Caco-2 (cell line): ENCODE data around the gene WDR27. TPM values are rescaled to one million over a fixed set of nuclear protein-coding genes. Genes with fewer than 3 reads are reported as not detected.

Source experiments
- BruUV-seq: library from RNA; stranded (reverse); fragments of 400-500 nt; replicated peaks from 2 replicates; lab custom pipeline; 2021; lab: Mats Ljungman, UMichigan
- CTCF ChIA-PET: fragments of 300-600 bp; sonication (Branson Sonifier 250); formaldehyde crosslinking; loops from one replicate; lab custom pipeline; 2022; ENCODE audit warnings: antibody characterized with exemption; lab: Charles Lee
- POLR2A ChIA-PET: fragments of 300-600 bp; sonication (Branson Sonifier 250); formaldehyde crosslinking; loops from one replicate; lab custom pipeline; 2022; ENCODE audit warnings: antibody characterized with exemption; lab: Charles Lee
- DNase-seq, 2 experiments: peaks; one replicate each; pipeline versions ENCODE4 v3.0.0 to v3.0.0-alpha.2; 2020 to 2022
- H3K27me3 ChIP-seq: replicated peaks from 2 replicates; pipeline ENCODE4 v1.6.0; 2011; ENCODE audit warnings: low read length; ENCODE audit not compliant: control insufficient read depth, insufficient read depth
- H3K36me3 ChIP-seq: 2 replicates; pipeline ENCODE4 v1.5.1; 2011; ENCODE audit warnings: low read length; ENCODE audit not compliant: control insufficient read depth, insufficient read depth
- H3K4me1 ChIP-seq: fragments of 250-450 bp; sonication (Bioruptor Pico); 2 replicates; pipeline ENCODE4 v1.5.1; 2020; ENCODE audit warnings: mild to moderate bottlenecking
- H3K4me3 ChIP-seq: 2 replicates; pipeline ENCODE4 v1.5.1; 2011; ENCODE audit warnings: low read depth, mild to moderate bottlenecking, control low read depth, low read length
- H3K9me3 ChIP-seq: fragments of 250-450 bp; sonication (Bioruptor Pico); 2 replicates; pipeline ENCODE4 v1.5.1; 2020; ENCODE audit warnings: mild to moderate bottlenecking, moderate library complexity
- H3K27ac Mint-ChIP-seq: one replicate; pipeline ENCODE4 v1.8.0; 2022; ENCODE audit warnings: mixed read lengths; ENCODE audit not compliant: unreplicated experiment
- H3K27me3 Mint-ChIP-seq: one replicate; pipeline ENCODE4 v1.8.0; 2022; ENCODE audit warnings: mixed read lengths; ENCODE audit not compliant: insufficient read depth, unreplicated experiment
- H3K36me3 Mint-ChIP-seq: one replicate; pipeline ENCODE4 v1.8.0; 2022; ENCODE audit warnings: mild to moderate bottlenecking, mixed read lengths; ENCODE audit not compliant: insufficient read depth, unreplicated experiment
- H3K4me1 Mint-ChIP-seq: one replicate; pipeline ENCODE4 v1.8.0; 2022; ENCODE audit warnings: low read depth, mixed read lengths; ENCODE audit not compliant: unreplicated experiment
- H3K4me3 Mint-ChIP-seq: one replicate; pipeline ENCODE4 v1.8.0; 2022; ENCODE audit warnings: mild to moderate bottlenecking, moderate library complexity, mixed read lengths; ENCODE audit not compliant: unreplicated experiment
- H3K9me3 Mint-ChIP-seq: one replicate; pipeline ENCODE4 v1.8.0; 2022; ENCODE audit warnings: mixed read lengths; ENCODE audit not compliant: unreplicated experiment
- CTCF ChIP-seq, 2 experiments: fragments of 200-600 bp in 1 of 2; IDR thresholded peaks; 1 replicate in 1 of 2; 2 replicates in 1 of 2; pipeline versions ENCODE4 v1.5.1 to v1.8.0; 2011 to 2022; ENCODE audit warnings: antibody characterized with exemption in 1 of 2, control low read depth in 1 of 2, inconsistent platforms in 1 of 2, low read depth in 1 of 2, low read length in 1 of 2, mild to moderate bottlenecking in 1 of 2, moderate library complexity in 1 of 2; ENCODE audit not compliant: insufficient read depth in 1 of 2, severe bottlenecking in 1 of 2, unreplicated experiment in 1 of 2
- intact Hi-C: fragments of 100-400 bp; cut with micrococcal nuclease; formaldehyde crosslinking; loops from one replicate; pipeline ENCODE4 v1.10.0; 2022; ENCODE audit not compliant: unreplicated experiment
- total RNA-seq: library from RNA; stranded (reverse); gene quantifications from 2 replicates; pipeline ENCODE4 v1.2.3, GENCODE V29; 2022

WDR27 gene
- total RNA-seq, 1 experiment from 2014 or later = 62.9 TPM

- H3K9me3 ChIP-seq = peaks cover 10% of the 10 kb centered on the region; the same call in 1 of the 2 replicates
- Mint-ChIP-seq H3K4me1 (peaks cover 16% of the 10 kb centered on the region), H3K9me3 (no peaks in the 10 kb centered on the region), H3K27ac (no peak overlapping the region), H3K4me3 (no peak overlapping the region), H3K27me3 (no peaks in the 10 kb centered on the region), H3K36me3 (peaks cover 23% of the 10 kb centered on the region)
- peaks cover 5% of the 10 kb centered on the region for H3K36me3 ChIP-seq
- DNase-seq = no peak
- H3K4me1 ChIP-seq = peaks cover 23% of the 10 kb centered on the region
- CTCF ChIA-PET = no interaction called here
- H3K27me3 ChIP-seq = no peaks in the 10 kb centered on the region
- POLR2A ChIA-PET = no interaction called here
- H3K4me3 ChIP-seq = no peak overlapping the region
- BruUV-seq = no TSS peak
- TF ChIP-seq CTCF (IDR thresholded peaks at IDR 0.05; ENCODE audit: insufficient read depth in 1 of 2, low read depth in 1 of 2, low read length in 1 of 2, severe bottlenecking in 1 of 2, unreplicated experiment in 1 of 2) = no peak
- intact Hi-C loops = no loop called here
These were observed 77.9 kb downstream of the WDR27 start for GRCh38 chr6:169623975-169624374.

GRCh38 chr6:169623343-169623742 lies 78.5 kb downstream of the WDR27 start:
- H3K4me3 ChIP-seq = no peak overlapping the region
- ChIA-PET POLR2A (no interaction called here), CTCF (no interaction called here)
- H3K4me1 ChIP-seq = peaks cover 24% of the 10 kb centered on the region
- no peaks in the 10 kb centered on the region for H3K27me3 ChIP-seq
- Mint-ChIP-seq H3K4me1 (peaks cover 16% of the 10 kb centered on the region), H3K27me3 (no peaks in the 10 kb centered on the region), H3K27ac (no peak overlapping the region), H3K9me3 (no peaks in the 10 kb centered on the region), H3K4me3 (no peak overlapping the region), H3K36me3 (peaks cover 23% of the 10 kb centered on the region)
- BruUV-seq = no TSS peak
- DNase-seq = no peak
- intact Hi-C loops = no loop called here
- H3K36me3 ChIP-seq = peaks cover 5% of the 10 kb centered on the region
- TF ChIP-seq CTCF (IDR thresholded peaks at IDR 0.05; ENCODE audit: insufficient read depth in 1 of 2, low read depth in 1 of 2, low read length in 1 of 2, severe bottlenecking in 1 of 2, unreplicated experiment in 1 of 2) = no peak
- H3K9me3 ChIP-seq = peaks cover 10% of the 10 kb centered on the region; the same call in 1 of the 2 replicates

DNA sequence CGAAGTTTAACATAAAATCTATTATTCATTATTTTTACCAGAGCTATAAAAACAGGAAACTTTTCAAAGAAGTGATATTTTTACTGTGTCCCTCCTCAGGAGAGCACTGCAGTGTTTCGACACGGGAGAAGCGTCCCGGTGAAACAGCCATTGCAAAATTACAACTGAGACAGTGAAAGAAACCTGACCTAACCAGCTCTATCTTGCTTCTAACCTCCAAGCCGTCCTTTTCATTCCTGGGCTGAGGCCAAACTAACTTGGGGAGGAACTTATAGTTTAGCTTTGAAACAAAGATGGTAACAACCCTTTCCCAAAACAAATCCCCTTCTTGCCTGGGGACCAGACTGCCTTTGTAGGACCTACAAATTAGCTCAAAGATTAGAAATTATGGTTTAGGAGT lies 79.2 kb downstream of the WDR27 start:
- DNase-seq = no peak
- no peak for TF ChIP-seq CTCF (IDR thresholded peaks at IDR 0.05; ENCODE audit: insufficient read depth in 1 of 2, low read depth in 1 of 2, low read length in 1 of 2, severe bottlenecking in 1 of 2, unreplicated experiment in 1 of 2)
- intact Hi-C loops = no loop called here
- no TSS peak for BruUV-seq
- Mint-ChIP-seq H3K27ac (no peak overlapping the region), H3K9me3 (no peaks in the 10 kb centered on the region), H3K4me3 (no peak overlapping the region), H3K36me3 (peaks cover 23% of the 10 kb centered on the region), H3K27me3 (no peaks in the 10 kb centered on the region), H3K4me1 (peaks cover 16% of the 10 kb centered on the region)
- POLR2A ChIA-PET = no interaction called here
- no peaks in the 10 kb centered on the region for H3K27me3 ChIP-seq
- peaks cover 24% of the 10 kb centered on the region for H3K4me1 ChIP-seq
- H3K36me3 ChIP-seq = peaks cover 5% of the 10 kb centered on the region
- H3K4me3 ChIP-seq = no peak overlapping the region
- H3K9me3 ChIP-seq = peaks cover 10% of the 10 kb centered on the region; the same call in 1 of the 2 replicates
- CTCF ChIA-PET = no interaction called here
